ENCODE results near the gene ATP6V0A4.

DNA sequence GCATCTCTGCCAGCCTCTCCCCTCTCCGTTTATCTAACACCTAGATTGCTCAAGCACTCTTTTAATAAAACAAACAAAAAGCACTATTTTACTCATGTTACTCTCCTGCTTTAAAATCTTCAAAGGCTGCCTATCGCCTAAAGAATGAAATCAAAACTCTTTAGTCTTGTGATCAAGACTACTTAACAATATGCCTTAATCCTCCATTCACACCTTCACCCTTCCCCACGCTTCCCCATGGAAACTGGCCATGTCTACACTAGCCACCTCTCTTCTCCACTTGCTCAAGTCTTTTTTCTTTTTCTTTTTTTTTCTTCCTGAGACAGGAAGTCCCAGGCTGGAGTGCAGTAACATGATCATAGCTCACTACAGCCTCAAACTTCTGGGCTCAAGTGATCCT, 48.0 kb downstream of the ATP6V0A4 start:
- TF ChIP-seq, protein P1, sequence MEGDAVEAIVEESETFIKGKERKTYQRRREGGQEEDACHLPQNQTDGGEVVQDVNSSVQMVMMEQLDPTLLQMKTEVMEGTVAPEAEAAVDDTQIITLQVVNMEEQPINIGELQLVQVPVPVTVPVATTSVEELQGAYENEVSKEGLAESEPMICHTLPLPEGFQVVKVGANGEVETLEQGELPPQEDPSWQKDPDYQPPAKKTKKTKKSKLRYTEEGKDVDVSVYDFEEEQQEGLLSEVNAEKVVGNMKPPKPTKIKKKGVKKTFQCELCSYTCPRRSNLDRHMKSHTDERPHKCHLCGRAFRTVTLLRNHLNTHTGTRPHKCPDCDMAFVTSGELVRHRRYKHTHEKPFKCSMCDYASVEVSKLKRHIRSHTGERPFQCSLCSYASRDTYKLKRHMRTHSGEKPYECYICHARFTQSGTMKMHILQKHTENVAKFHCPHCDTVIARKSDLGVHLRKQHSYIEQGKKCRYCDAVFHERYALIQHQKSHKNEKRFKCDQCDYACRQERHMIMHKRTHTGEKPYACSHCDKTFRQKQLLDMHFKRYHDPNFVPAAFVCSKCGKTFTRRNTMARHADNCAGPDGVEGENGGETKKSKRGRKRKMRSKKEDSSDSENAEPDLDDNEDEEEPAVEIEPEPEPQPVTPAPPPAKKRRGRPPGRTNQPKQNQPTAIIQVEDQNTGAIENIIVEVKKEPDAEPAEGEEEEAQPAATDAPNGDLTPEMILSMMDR (conservative IDR thresholded peaks at IDR 0.05) = no peak
- TF ChIP-seq EZH2 (IDR thresholded peaks at IDR 0.05; ENCODE audit: low read depth) = no peak
